Stomach (tissue), 9 donors: ENCODE data around the gene CAB39. TPM values are rescaled to one million over a fixed set of nuclear protein-coding genes. Genes with fewer than 3 reads are reported as not detected.
A peak's percentile ranks its signal among the peaks of the same experiment; 100 is the strongest.

Experiments used
- DNase-seq, 2 donors: peaks; one replicate each; pipeline versions ENCODE4 v3.0.0 to v3.0.0-alpha.2; 2013 to 2019
- H3K27ac ChIP-seq, 5 donors: fragments of 200-600 bp in 4 of 5; sonication (generic) in 4 of 5; one replicate each; pipeline ENCODE4 v1.5.1; 2013 to 2019; ENCODE audit warnings: mild to moderate bottlenecking in 1 of 5, moderate library complexity in 1 of 5
- H3K27me3 ChIP-seq, 3 donors: fragments of 200-600 bp; sonication (generic); one replicate each; pipeline ENCODE4 v1.5.1; 2017 to 2019; ENCODE audit warnings: mixed run types in 1 of 3
- H3K36me3 ChIP-seq, 4 donors: fragments of 200-600 bp; sonication (generic); 1 replicate in 3 of 4; 2 replicates in 1 of 4; pipeline ENCODE4 v1.5.1; 2016 to 2019
- H3K4me1 ChIP-seq, 4 donors: fragments of 200-600 bp; sonication (generic); one replicate each; pipeline ENCODE4 v1.5.1; 2016 to 2019
- H3K4me3 ChIP-seq, 4 donors: fragments of 200-600 bp; sonication (generic) in 3 of 4; one replicate each; pipeline ENCODE4 v1.5.1; 2016 to 2019; ENCODE audit warnings: mild to moderate bottlenecking in 1 of 4
- H3K9me3 ChIP-seq, 4 donors: fragments of 200-600 bp; sonication (generic); one replicate each; pipeline ENCODE4 v1.5.1; 2016 to 2019
- CTCF ChIP-seq, 7 experiments: fragments of 450-650 bp in 4 of 7; fragments of 200-600 bp in 3 of 7; sonication (generic) in 3 of 7; IDR thresholded peaks; one replicate each; pipeline ENCODE4 v1.5.1; 2016 to 2019; ENCODE audit warnings: antibody characterized with exemption in 7 of 7, control low read depth in 2 of 7, mild to moderate bottlenecking in 1 of 7
- EP300 ChIP-seq: sonication (generic); formaldehyde crosslinking; IDR thresholded peaks from one replicate; pipeline ENCODE4 v1.6.1; 2017; ENCODE audit warnings: antibody characterized with exemption
- POLR2A ChIP-seq, 4 donors: fragments of 450-650 bp; IDR thresholded peaks; one replicate each; pipeline ENCODE4 v1.6.1; 2016; ENCODE audit warnings: antibody characterized with exemption in 4 of 4, control low read depth in 2 of 4, mild to moderate bottlenecking in 1 of 4, moderate library complexity in 1 of 4
- POLR2AphosphoS5 ChIP-seq, 3 donors: sonication (generic); formaldehyde crosslinking; IDR thresholded peaks; one replicate each; pipeline ENCODE4 v1.6.1; 2016; ENCODE audit warnings: antibody characterized with exemption in 3 of 3
- WGBS, 5 donors: extraction: QIAGEN DNeasy Blood & Tissue Kit in 3 of 5; methylation state at CpG; one replicate each; pipeline versions ENCODE4 v1.1.5 to v1.1.7; 2013 to 2018; 5-methylcytosine and 5-hydroxymethylcytosine counted together
- intact Hi-C: fragments of 100-400 bp; cut with DNase I; formaldehyde crosslinking; loops from one replicate; pipeline ENCODE4 v1.15.1; 2023; ENCODE audit warnings: low total_unique reads
- polyA plus RNA-seq, 3 donors: library from polyadenylated mRNA; stranded (reverse); fragments of 200-250 nt; gene quantifications; one replicate each; pipeline ENCODE4 v1.2.3, GENCODE V29; 2013
- total RNA-seq, 5 donors: library from RNA; depleted of rRNA; stranded (reverse); fragments of >200 nt; gene quantifications; one replicate each; pipeline versions ENCODE4 v1.1.0 to v1.2.3, GENCODE V29; 2014 to 2016
- donor health status: healthy with polysubstance abuse.
- donor health status: Bipolar disorder and iron deficiency.
- donor health status: healthy.

The CAB39 gene
- total and polyA plus RNA-seq, 8 donors: 21.8 to 126 (median 84.5) TPM

- intact Hi-C loops: no loop called here
Observed at GRCh38 chr2:230690439-230690838, 22.2 kb upstream of the CAB39 start.

GRCh38 chr2:230691005-230691647 is 21.5 kb upstream of the CAB39 start:
- WGBS, 5 donors: 61 to 69% (median 67%) methylated on average over 4 of the region's 4 CpGs
- Histone ChIP-seq H3K27ac (no peak overlapping the region), H3K4me1 (peaks cover 0 to 8% (median 0%) of the 10 kb centered on the region in 4 donors), H3K36me3 (no peaks in the 10 kb centered on the region), H3K9me3 (no peaks in the 10 kb centered on the region), H3K27me3 (no peaks in the 10 kb centered on the region), H3K4me3 (no peak overlapping the region)
- TF ChIP-seq POLR2AphosphoS5 (IDR thresholded peaks at IDR 0.05) (no peak), EP300 (no peak), CTCF (IDR thresholded peaks at IDR 0.05) (no peak), POLR2A (IDR thresholded peaks at IDR 0.05) (no peak)
- intact Hi-C loops: no loop called here
- no peak for DNase-seq

More at GRCh38 chr2:230690439-230690838, 22.2 kb upstream of the CAB39 start:
- H3K36me3 ChIP-seq: no peaks in the 10 kb centered on the region
- H3K27me3 ChIP-seq: no peaks in the 10 kb centered on the region
- no peak overlapping the region for H3K27ac ChIP-seq
- TF ChIP-seq POLR2AphosphoS5 (IDR thresholded peaks at IDR 0.05) (no peak), EP300 (no peak), CTCF (IDR thresholded peaks at IDR 0.05) (no peak), POLR2A (IDR thresholded peaks at IDR 0.05) (no peak)
- WGBS, 5 donors: 61 to 79% (median 65%) methylated on average over 9 of the region's 9 CpGs
- H3K4me1 ChIP-seq: peaks cover 0 to 8% (median 0%) of the 10 kb centered on the region in 4 donors
- DNase-seq: peak; percentile 33 to 58
- H3K4me3 ChIP-seq: no peak overlapping the region
- H3K9me3 ChIP-seq: no peaks in the 10 kb centered on the region

- Histone ChIP-seq H3K4me3 (no peak overlapping the region), H3K27ac (no peak overlapping the region), H3K4me1 (peaks cover 0 to 8% (median 0%) of the 10 kb centered on the region in 4 donors), H3K9me3 (no peaks in the 10 kb centered on the region), H3K27me3 (no peaks in the 10 kb centered on the region), H3K36me3 (no peaks in the 10 kb centered on the region)
- intact Hi-C loops: no loop called here
- WGBS, 5 donors: 92 to 100% (median 98%) methylated on average over 2 of the region's 2 CpGs
- DNase-seq: no peak
- no peak for TF ChIP-seq POLR2A (IDR thresholded peaks at IDR 0.05)
- TF ChIP-seq EP300: no peak
- no peak for TF ChIP-seq CTCF (IDR thresholded peaks at IDR 0.05)
- no peak for TF ChIP-seq POLR2AphosphoS5 (IDR thresholded peaks at IDR 0.05)
Observed at GRCh38 chr2:230692760-230693159, 19.9 kb upstream of the CAB39 start.

GRCh38 chr2:230693411-230693810 is 19.2 kb upstream of the CAB39 start:
- Histone ChIP-seq H3K36me3 (no peaks in the 10 kb centered on the region), H3K27me3 (no peaks in the 10 kb centered on the region), H3K4me1 (peaks cover 0 to 8% (median 0%) of the 10 kb centered on the region in 4 donors), H3K9me3 (no peaks in the 10 kb centered on the region), H3K4me3 (no peak overlapping the region), H3K27ac (no peak overlapping the region)
- intact Hi-C loops: no loop called here
- DNase-seq: no peak
- TF ChIP-seq POLR2AphosphoS5 (IDR thresholded peaks at IDR 0.05): no peak
- TF ChIP-seq EP300: no peak
- TF ChIP-seq CTCF (IDR thresholded peaks at IDR 0.05): no peak
- TF ChIP-seq POLR2A (IDR thresholded peaks at IDR 0.05): no peak
- 87 to 100% (median 96%) methylated on average over 2 to 6 of the region's 6 CpGs for WGBS, 5 donors
